Measurements from ENCODE around the gene CAMLG. TPM values are rescaled to one million over a fixed set of nuclear protein-coding genes. Genes with fewer than 3 reads are reported as not detected.

The CAMLG gene
- total RNA-seq, 1 experiment from 2014 or later, result 22.8 TPM

GRCh38 chr5:134769206-134769605 is 30.9 kb downstream of the CAMLG start:
- BruUV-seq (replicated peaks), result no TSS peak

GRCh38 chr5:134772461-134773125 is 34.2 kb downstream of the CAMLG start:
- CTCF ChIA-PET, result no interaction called here
- no peaks in the 10 kb centered on the region for H3K27me3 Mint-ChIP-seq (ENCODE audit: unreplicated experiment)
- H3K4me1 Mint-ChIP-seq (ENCODE audit: low read depth, unreplicated experiment), result no peaks in the 10 kb centered on the region
- no peak for TF ChIP-seq CTCF (IDR thresholded peaks at IDR 0.05; ENCODE audit: unreplicated experiment)
- no peaks in the 10 kb centered on the region for H3K9me3 Mint-ChIP-seq (ENCODE audit: low read depth, unreplicated experiment)
- H3K36me3 Mint-ChIP-seq (ENCODE audit: insufficient read depth, unreplicated experiment), result peaks cover 79% of the 10 kb centered on the region
- intact Hi-C loops (cut with micrococcal nuclease; ENCODE audit: unreplicated experiment), result no loop called here
- DNase-seq, result no peak
- H3K27ac Mint-ChIP-seq (ENCODE audit: unreplicated experiment), result no peak overlapping the region
- no TSS peak for BruUV-seq (replicated peaks)
- no peak overlapping the region for H3K4me3 Mint-ChIP-seq (ENCODE audit: low read depth, unreplicated experiment)

More at GRCh38 chr5:134769206-134769605, 30.9 kb downstream of the CAMLG start:
- Mint-ChIP-seq H3K4me1 (ENCODE audit: low read depth, unreplicated experiment) (no peaks in the 10 kb centered on the region), H3K9me3 (ENCODE audit: low read depth, unreplicated experiment) (no peaks in the 10 kb centered on the region), H3K4me3 (ENCODE audit: low read depth, unreplicated experiment) (no peak overlapping the region), H3K27me3 (ENCODE audit: unreplicated experiment) (no peaks in the 10 kb centered on the region), H3K36me3 (ENCODE audit: insufficient read depth, unreplicated experiment) (peaks cover 66% of the 10 kb centered on the region), H3K27ac (ENCODE audit: unreplicated experiment) (no peak overlapping the region)
- CTCF ChIA-PET, result no interaction called here
- intact Hi-C loops (cut with micrococcal nuclease; ENCODE audit: unreplicated experiment), result no loop called here
- no peak for TF ChIP-seq CTCF (IDR thresholded peaks at IDR 0.05; ENCODE audit: unreplicated experiment)
- no peak for DNase-seq

- intact Hi-C loops (cut with micrococcal nuclease; ENCODE audit: unreplicated experiment), result no loop called here
Measured at GRCh38 chr5:134777366-134777765, 39.0 kb downstream of the CAMLG start.

GRCh38 chr5:134784241-134784920 is 46.0 kb downstream of the CAMLG start:
- H3K36me3 Mint-ChIP-seq (ENCODE audit: insufficient read depth, unreplicated experiment), result peaks cover 71% of the 10 kb centered on the region
- H3K27me3 Mint-ChIP-seq (ENCODE audit: unreplicated experiment), result no peaks in the 10 kb centered on the region
- no peaks in the 10 kb centered on the region for H3K4me1 Mint-ChIP-seq (ENCODE audit: low read depth, unreplicated experiment)
- intact Hi-C loops (cut with micrococcal nuclease; ENCODE audit: unreplicated experiment), result no loop called here
- no peak overlapping the region for H3K4me3 Mint-ChIP-seq (ENCODE audit: low read depth, unreplicated experiment)
- BruUV-seq (replicated peaks), result no TSS peak
- no peak for DNase-seq
- CTCF ChIA-PET, result interaction anchor here (0.7 kb wide), 1 partner anchor 461 kb away, joined by 3 read pairs; no protein-coding TSS in a partner anchor
- no peak overlapping the region for H3K27ac Mint-ChIP-seq (ENCODE audit: unreplicated experiment)
- no peaks in the 10 kb centered on the region for H3K9me3 Mint-ChIP-seq (ENCODE audit: low read depth, unreplicated experiment)
- TF ChIP-seq CTCF (IDR thresholded peaks at IDR 0.05; ENCODE audit: unreplicated experiment), result no peak

More at GRCh38 chr5:134777366-134777765, 39.0 kb downstream of the CAMLG start:
- DNase-seq, result no peak
- H3K36me3 Mint-ChIP-seq (ENCODE audit: insufficient read depth, unreplicated experiment), result peaks cover 72% of the 10 kb centered on the region
- no peak for TF ChIP-seq CTCF (IDR thresholded peaks at IDR 0.05; ENCODE audit: unreplicated experiment)
- H3K27me3 Mint-ChIP-seq (ENCODE audit: unreplicated experiment), result no peaks in the 10 kb centered on the region
- no peak overlapping the region for H3K27ac Mint-ChIP-seq (ENCODE audit: unreplicated experiment)
- CTCF ChIA-PET, result interaction anchor here (0.7 kb wide), 1 partner anchor 9 kb away, joined by 3 read pairs; no protein-coding TSS in a partner anchor
- BruUV-seq (replicated peaks), result no TSS peak
- H3K4me3 Mint-ChIP-seq (ENCODE audit: low read depth, unreplicated experiment), result no peak overlapping the region
- H3K4me1 Mint-ChIP-seq (ENCODE audit: low read depth, unreplicated experiment), result no peaks in the 10 kb centered on the region
- H3K9me3 Mint-ChIP-seq (ENCODE audit: low read depth, unreplicated experiment), result no peaks in the 10 kb centered on the region
